Ovary (tissue), 3 donors: ENCODE measurements around the gene HERC4.

Experiments
- CTCF ChIP-seq, 3 donors: fragments of 450-650 bp in 2 of 3; fragments of 200-600 bp in 1 of 3; IDR thresholded peaks; one replicate each; pipeline versions ENCODE4 v1.5.1 to v1.8.0; 2016 to 2022; ENCODE audit warnings: antibody characterized with exemption in 3 of 3, mild to moderate bottlenecking in 1 of 3
- POLR2A ChIP-seq: fragments of 450-650 bp; IDR thresholded peaks from one replicate; pipeline ENCODE4 v1.6.1; 2017; ENCODE audit warnings: antibody characterized with exemption, mild to moderate bottlenecking, moderate library complexity
- donor health status: DM: no; HTN: no; CAD: no.

- TF ChIP-seq CTCF (IDR thresholded peaks at IDR 0.05) (no peak), POLR2A (no peak)
Measured at GRCh38 chr10:67903581-67903980, 171.5 kb downstream of the HERC4 start.
